GM21528 (cell line): ENCODE results near the gene CD82.
"Not testable (repeated sequence)": the region's sequence is repeated elsewhere in the genome, so short reads cannot be mapped to it uniquely, and the experiment has no call there.

Experiments
- ATAC-seq: cut with Tn5 transposase; IDR thresholded peaks from one replicate; pipeline ENCODE4 v1.9.1; 2021; ENCODE audit warnings: mild to moderate bottlenecking, moderate library complexity; ENCODE audit not compliant: unreplicated experiment, low FRiP score

The CD82 gene

DNA sequence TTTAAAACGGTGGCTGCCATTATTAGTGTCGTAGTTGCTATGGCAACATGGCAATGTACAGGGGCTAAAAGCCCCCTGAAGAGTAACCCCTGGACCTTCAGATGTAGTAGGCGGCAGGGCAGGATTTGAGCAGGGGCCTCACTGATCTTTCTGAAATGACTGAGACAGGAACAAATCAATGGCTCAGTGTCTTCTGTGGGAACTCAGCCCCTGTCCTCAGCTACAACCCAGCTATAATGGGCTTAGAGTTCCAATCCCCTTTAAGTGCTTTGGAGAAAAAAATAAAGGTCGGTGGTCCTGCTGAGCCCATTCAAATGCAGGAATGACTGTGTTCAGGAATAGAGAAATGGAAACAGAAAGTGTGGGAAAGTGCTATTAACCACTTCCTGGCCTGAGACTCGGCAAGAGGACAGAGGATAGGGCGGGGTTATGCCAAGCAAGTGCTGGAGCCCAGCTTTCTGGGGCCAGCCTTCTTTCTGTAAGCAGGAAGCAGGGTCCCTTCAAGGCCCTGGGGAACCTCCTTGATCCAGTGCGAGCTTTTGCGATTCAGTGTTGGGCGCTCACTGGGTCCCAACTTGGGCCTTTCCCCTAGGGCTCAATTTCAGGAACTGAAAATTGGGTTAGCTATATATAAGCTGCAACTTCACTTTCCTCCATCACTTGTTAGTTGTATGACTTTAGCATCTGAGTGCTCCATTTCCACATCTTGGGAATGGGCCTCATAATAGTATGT is 6.1 kb upstream of the CD82 start:
- peak; percentile 79 for ATAC-seq

DNA sequence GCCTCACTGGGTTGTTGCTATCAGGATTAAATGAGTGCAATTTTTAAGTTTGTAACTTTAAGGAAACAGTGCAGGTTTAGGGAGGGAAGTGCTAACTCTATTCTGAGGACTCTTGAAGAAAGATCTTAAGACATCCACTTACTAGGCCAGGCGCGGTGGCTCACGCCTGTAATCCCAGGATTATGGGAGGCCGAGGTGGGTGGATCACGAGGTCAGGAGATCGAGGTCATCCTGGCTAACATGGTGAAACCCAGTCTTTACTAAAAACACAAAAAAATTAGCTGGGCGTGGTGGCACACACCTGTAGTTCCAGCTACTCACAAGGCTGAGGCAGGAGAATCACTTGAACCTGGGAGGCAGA is 5.5 kb upstream of the CD82 start:
- not testable (repeated sequence) for ATAC-seq

DNA sequence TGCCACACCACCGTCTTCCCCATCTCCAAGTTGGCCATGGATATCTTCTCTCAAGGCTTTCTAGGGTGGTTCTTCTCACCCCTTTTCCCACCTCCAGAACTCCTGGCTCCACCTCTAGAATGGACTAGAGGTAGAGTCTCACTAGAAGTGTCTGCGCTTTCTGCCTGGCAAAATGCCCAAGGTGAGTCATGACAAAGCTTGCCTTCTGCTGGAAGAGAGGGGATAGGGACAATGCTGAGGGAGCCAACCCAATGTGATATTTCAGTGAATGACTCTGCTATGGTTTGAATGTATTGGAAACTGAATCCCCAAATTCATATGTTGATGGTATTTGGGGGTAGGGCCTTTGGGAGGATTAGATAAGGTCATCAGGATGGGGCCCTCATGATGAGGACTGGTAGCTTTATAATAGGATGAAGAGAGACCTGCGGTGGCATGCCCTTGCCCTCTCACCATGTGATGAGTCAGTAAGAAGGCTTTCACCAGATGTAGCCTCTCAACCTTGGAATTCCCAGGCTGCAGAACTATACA is 4.1 kb upstream of the CD82 start:
- ATAC-seq, result no peak

DNA sequence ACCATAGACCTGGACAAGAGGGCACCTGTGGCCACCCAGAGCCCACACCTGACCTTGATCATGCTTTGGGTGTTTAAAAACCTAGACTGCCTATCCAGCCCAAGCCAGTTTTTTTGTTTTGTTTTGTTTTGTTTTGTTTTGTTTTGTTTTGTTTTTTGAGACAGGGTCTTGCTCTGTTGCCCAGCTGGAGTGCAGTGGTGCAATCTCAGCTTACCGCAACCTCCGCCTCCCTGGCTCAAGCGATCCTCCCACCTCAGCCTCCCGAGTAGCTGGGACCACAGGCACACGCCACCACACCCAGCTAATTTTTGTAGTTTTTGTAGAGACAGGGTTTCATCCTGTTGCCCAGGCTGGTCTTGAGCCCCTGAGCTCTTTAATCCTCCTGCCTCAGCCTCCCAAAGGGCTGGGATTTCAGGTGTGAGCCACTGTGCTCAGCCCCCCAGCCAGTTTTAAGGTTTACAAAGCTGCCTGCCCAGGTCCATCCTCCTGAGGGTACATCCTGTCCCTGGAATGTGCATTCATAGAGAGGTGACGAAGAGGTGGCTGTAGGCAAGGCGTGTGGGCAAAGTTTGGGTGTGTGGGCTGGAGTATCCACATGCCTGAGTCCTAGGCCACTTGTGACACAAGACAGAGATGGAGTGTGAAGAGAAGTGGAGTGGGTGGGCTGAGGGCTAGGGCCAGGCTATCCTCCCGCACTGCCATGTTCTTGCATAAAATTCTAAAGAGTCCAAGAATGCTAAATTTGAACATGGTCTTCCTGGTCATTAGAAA is 3.3 kb upstream of the CD82 start:
- ATAC-seq, result no peak

DNA sequence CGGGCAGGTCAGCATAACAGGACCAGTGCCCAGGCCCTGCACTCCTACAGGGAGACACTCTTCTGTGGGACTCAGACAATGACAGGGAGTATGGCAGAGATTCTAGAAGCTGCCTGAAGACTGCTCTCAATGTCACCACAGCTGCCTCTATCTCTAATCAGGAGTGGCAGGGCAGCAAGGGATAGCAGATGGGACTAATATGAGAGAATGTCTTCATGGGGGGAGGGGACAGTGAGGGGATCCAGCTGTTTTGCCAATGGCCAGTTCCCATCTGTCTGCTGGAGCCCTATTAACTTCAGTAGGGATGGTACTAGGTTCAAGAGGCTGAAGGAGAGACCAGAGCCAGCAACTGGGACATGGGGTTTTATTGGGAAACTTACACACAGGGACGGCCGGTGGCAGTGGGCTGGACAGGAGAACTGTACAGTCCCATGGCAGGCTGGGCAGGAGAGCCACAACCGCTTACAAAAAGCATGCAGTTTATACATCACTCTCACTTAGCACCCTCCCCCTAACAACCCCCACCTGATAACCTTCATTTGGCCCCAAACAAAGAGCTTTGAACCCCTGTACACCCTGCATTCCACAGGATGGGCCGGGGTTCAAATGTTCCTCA is 2.5 kb upstream of the CD82 start:
- no peak for ATAC-seq

DNA sequence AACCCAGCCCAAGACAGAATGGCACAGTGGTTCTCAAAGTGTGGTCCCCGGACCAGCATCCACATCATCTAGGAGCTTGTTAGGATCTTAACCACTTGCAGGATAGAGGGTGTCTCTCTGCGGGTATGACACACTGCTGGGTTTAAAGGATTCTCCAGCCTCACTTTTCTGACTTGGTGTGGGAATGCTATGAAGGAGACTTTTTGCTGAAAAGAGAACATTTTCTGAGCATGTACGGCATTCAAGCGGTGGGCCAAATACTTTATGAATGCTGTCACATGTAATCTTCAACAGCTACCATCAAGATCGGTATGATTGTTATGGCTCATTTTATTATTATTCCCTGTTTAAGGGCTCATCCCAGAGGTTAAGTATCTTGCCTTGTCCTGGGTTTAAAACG is 1.8 kb upstream of the CD82 start:
- ATAC-seq, result no peak

DNA sequence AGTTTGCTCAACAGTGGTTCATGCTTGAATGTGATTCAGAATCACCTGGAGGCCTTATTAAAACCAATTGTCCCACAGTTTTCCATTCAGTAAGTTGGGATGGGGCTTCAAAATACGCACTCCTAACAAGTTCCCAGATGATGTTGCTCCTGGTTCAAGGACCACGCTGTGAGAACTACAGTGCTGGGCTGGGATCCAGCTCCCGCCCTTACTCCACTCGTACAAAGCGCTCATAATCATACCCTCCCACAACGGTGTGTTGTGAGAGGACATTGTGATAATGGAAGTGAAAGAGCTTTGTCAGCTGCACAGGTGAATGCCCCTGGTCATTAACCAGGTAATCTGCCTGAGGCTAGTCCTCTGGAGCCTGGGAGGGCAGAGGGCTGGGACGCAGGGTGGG is 1.3 kb upstream of the CD82 start:
- no peak for ATAC-seq

DNA sequence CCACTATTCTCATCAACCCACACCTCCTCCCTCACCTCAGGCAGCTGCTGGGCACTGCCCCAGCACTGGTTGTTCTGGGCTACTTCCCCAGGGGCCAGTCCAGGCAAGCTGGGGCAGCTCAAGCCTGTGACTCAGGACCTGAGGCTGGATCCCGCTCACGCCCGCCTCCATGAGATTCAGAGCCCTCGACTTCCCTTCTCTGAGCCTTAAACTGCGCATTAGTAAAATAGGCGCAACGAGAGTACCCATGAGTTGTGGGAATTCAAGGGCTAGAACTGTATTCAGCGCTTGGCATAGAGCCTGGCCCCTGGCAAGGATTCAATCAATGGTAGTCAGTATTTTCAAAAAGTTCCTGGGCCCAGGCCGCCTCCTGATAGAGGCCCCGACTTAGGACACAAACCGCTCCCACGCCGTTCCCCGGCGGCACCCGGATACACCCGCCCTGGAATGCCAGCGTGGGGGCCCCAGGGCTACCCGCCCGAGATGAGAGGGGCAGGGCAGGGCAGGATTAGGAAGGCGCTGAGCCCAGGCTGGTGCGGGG is 723 bp upstream of the CD82 start:
- no peak for ATAC-seq

DNA sequence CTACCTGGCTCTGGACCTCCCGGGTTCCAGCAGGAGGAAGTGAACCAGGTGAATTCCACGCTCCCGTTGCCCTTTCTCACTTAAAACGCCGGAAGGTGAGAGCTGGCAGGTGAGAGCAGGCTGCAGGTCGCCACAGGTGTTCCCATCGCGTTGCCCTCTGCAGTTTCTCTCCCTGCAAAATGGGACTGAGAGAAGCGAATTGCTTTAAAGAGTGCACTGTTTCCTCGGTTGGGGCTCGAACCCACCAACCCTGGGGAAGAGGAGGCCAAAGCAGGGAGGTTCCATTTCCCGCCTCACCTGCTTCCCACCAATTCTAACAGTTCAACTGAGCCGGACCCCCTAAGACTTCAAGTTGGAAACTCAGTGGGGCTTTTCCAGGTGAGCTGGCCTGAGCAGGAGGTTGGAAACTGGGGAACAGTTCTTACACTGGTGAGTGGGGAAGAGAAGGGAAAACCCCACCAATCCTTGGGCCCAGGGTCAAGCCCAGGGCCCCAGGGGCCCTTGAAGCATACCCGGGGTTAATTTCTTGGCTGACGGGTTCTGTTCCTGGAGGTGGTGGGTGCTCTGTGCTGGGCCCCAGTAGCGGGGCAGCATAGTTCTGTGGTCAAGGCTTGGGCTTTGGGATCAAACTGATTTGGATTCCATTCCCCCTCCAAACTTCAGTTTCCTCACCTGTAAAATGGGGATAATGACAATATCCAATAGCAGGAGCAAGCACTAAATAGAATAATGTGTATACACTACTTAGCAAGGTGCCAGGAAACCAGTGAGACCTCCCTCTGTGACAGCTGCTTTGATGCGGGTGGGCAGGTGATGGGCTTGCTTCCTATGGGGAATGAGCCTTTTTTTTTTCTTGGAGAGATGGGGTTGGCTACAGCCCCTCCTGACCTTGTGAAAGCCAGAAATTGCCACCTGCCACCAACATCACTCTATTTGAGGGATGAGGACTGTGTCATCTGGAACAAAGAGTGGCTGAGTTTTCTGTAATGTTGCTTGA is 788 bp downstream of the CD82 start:
- no peak for ATAC-seq

DNA sequence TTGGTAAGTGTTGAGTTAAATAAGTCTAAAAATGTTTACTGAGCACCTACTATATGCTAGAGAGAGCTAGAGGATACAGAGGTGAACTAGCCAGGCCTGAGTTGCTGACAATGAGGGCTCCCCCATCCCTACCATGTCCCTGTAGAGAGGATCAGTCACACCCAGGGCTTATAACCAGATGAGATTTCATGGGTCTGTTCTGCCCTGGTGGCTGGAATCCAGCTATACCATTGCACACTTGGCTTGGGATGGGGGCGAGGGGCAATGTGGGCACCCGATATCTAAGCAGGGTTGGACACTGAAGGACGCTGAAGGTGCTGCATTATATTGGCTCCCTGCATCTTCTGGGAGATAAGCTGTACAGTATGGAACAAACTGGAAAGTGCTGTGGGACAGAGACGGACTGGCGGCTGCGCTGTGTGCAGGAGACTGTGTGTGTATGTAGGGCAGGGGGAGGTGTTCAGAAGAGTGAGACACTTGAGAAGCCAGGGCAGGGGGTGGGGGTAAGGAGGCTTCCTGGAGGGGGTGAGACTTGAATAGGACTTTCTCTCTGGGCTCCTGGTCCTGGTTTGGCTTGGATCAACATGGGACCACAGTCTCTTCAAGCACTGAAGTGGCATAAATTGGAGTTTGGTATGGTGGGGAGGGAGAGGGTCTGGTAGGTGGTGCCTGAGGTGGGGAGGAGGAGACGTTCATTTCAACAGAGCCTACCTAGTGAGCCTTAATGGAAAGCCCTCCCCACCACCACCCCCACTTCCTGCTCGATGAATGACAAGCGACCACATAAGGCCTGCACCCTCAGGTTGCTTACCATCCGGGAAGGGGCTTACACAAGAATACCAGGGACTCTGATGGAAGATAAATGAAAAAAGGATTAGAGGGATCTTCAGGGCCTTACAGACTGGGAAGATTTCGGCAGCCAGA is 1.8 kb downstream of the CD82 start:
- no peak for ATAC-seq

DNA sequence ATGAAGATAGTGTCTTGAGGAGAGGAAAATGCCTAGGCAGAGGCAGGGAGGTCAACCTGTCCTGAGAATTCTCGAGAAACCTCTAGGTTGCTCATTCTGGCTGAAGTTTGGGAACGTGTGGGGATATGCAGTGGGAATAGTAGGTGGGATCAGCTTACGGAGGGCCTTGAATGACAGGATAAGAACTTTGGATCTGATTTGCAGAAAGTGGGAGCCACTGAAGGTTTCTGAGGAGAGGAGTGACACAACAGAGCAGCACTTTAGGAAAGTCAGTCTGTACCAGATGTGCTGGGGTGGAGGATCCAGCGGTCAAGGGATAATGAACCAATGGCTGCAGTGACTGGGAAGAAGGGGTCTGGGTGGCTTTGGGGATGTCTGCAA is 2.4 kb downstream of the CD82 start:
- ATAC-seq, result no peak

DNA sequence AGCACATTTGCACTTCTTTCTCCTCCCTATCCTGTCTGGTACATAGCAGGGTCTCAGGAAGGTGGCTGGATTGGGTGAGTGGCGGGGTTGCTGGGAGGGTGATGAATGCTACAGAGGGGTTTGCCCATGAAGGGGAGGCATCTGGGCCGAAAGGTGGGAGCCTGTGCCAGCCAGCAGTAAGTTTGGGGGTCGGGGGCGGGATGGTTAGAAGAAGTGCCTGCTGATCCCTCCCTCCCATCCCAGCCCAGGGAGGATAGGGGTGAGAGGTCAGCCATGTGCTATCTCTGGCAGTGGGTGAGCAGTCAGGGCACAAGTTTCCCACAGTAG is 2.8 kb downstream of the CD82 start:
- no peak for ATAC-seq

DNA sequence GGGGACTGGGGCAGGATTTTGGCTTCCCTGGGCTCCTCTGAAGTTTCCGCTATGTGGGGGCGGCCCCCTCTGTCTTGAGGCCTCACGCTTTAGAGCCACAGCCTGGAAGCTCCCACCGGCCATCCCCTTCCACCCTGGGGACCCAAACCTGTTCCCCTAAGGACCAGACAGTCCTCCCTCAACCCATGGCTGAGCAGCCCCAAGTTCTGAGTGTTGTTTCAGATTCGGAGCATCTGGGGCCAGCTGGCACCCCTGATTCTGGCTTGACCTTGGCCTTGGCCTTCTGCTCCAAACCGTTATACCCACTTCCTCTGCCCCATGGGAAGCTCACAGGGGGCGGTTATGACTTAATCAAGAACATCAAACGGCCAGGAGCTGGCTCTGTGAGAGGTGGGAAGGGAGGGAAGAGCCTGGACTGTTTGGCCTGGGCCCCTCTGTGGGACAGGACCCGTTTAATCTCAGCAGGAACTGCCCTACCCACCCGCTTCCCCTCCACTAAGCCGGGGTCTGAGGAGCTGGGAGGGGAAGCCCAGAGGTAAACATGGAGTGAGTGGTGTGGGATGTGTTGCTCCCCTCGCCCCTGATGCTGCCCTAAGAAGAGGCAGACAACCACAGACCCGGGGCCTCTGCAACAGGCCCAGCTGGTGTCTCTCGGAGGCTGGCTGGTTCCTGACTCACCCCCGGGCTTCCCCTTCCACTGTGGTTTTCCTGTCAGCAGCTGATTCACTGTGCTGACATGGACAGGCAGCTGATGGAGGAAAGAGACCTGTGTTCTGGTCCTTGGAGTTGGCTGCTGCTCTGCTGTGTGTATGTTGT is 3.4 kb downstream of the CD82 start:
- peak; percentile 36 for ATAC-seq

DNA sequence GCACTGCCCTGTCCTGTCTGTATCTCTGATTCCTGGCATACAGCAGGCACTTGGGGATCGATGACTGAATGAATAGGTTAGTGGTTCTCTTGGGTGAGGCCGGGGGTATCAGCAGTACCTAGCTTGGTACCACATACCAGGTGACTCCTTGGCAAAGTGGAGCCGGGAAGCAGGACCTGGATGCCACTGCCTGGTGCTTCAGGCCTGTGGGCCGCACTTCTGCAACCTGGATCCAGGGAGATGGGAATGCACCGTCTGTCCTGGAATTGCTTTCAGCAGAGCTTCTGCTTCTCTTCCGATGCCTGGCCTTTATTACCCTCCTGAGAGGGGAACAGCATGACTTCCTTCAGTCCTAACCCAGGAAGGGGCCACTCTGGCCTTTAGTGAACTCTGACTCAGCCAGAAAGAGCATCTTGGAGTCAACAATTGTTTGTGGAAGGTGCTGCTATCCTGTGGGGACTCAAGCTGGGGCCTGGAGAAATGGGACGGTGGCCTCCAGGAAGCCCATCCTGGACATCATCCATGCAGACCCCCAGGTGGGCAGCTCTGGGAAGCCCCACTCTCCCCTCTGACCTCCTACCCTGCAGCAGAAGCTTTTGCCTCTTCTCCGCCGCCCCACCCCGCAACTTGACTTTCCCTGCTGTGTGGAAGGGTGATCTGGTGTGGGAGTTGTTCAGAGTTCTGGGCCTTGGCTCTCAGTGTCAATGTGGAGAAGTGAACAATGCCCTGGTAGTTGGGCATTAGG is 5.1 kb downstream of the CD82 start:
- ATAC-seq, result no peak

DNA sequence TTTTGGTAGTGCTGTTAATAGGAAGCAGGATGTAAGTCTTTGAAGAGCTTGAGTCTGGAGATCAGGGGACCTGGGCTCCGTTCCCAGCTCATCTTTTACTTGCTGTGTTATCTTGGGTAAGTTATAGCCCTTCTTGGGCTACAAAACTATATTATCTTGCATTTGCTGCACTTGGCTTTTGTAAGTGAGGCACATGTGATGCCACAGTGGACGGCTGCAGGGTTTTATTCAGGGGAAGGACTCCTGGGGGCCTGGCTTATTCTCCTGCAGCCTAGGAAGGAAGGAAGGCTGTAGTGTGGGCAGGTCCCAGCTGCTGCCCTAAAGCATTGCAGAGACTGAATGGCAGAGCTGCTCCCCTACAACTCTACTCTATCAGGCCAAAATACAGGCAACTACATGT is 6.4 kb downstream of the CD82 start:
- no peak for ATAC-seq

DNA sequence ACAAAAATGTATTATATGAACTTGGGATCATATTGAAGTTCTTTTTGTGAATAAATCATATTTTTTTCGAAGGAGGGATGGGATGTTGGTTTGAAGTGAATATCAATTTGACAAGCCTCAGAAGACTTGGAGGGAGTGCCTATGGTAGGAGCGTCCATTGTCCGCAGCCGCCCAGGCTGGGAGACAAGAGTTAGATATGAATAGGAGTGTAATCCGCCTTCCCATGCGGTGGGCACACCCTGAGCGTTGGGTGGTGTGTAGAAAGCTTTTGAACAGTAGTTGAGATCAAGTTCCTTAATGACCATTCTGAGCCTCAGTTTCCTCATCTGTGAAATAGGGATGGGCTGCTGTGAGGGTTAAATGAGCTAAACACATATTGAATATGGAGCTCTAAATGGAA is 7.0 kb downstream of the CD82 start:
- ATAC-seq, result no peak

DNA sequence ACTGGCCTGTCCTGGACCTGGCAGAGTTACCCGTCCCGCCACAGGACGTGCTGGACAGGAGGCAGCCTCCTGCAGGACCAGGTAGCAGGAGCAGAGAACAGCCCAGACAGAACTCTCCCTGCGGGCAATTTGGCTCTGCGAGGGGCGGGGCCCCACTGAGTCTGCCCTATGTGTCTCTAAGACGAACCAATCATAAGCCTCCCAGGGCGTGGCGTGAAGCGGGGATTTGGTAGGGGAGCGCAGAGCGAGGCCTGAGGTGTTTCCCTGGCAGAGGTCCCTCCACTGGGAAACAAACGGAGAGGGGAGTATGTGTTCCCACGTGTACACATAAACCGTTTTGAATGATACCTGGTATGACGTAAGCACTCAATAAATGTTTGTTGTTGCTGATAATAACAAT is 7.4 kb downstream of the CD82 start:
- no peak for ATAC-seq

DNA sequence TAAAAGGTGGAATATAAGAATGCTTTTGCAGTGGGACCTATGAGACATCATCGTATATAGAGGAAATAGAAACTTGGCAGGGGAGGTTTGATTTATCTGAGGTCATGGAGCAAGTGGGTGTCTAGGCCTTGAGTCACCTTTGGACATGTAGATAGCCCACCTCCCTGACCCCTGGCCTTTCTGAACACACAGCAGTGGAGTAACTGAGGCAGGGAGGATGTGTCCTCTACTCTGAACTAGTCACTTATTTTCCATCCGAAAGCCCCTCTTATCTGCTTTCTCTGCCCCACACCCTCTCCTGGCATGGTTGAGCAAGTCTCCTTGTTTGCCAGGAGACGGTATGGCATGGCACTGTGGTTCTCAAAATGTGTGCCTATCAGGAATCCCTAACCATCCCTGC is 7.9 kb downstream of the CD82 start:
- no peak for ATAC-seq
